ENCODE data around the gene CCDC138. TPM values are rescaled to one million over a fixed set of nuclear protein-coding genes. Genes with fewer than 3 reads are reported as not detected.

Gene CCDC138
- total RNA-seq, 1 experiment from 2014 or later = 10.6 TPM

DNA sequence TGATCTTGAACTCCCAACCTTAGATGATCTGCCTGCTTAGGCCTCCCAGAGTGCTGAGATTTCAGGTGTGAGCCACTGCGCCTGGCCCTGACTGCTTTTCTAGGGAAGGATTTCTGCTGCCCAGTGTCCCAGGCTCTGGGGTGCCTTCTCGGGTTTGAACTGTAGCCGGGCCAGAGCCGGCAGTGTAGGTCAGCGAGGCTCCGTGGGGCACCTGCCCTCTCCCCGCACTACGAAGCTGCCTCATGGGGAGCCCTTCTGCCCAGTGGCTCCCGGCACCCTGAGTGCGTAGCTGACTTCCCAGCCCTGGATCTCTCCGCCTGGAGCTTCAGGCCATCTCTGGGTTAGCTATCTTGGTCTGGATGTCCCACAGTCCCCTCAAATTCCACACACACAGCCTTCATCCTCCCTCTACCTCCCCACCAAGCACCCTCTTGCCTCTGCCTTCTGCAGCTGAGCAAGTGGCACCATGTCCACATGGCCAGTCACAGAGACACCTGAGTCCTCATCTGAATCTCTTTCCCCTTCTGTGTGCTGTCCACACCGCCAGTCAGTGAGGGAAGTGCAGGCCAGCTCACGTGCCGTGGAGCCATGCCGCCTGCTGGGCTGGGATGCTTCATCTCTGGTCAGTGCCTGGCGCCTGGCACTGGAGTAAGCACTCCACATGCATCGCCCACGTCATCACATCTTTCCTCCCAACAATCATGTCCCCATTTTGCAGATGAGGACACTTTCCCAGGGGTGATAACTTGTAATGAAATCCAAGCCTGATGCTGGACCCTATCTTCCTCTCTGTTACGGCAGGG, 133.2 kb downstream of the CCDC138 start:
- intact Hi-C loops (cut with micrococcal nuclease) = loop anchor here (10.0 kb wide), 2 partner anchors 65 to 205 kb away; partner anchors contain the start of gene SH3RF3
- no peak overlapping the region for H2AFZ ChIP-seq (ENCODE audit: low read length)
- CTCF ChIA-PET = interaction anchor here (0.5 kb wide), 1 partner anchor 63 kb away, joined by 8 read pairs; no protein-coding TSS in a partner anchor

GRCh38 chr2:108920686-108921085, 134.1 kb downstream of the CCDC138 start:
- intact Hi-C loops (cut with micrococcal nuclease) = loop anchor here (10.0 kb wide), 2 partner anchors 66 to 204 kb away; partner anchors contain the start of gene SH3RF3
- ChIA-PET CTCF (no interaction called here), POLR2A (ENCODE audit: unreplicated experiment) (no interaction called here)
- Histone ChIP-seq H3K9me3 (ENCODE audit: low read length) (no peaks in the 10 kb centered on the region), H3K4me2 (ENCODE audit: low read length) (no peak overlapping the region), H3K9ac (ENCODE audit: low read length) (no peak overlapping the region), H3K4me3 (ENCODE audit: low read length) (no peak overlapping the region), H3K27ac (ENCODE audit: low read length) (no peak overlapping the region), H3F3A (ENCODE audit: low read length, unreplicated experiment) (no peaks in the 10 kb centered on the region), H3K9me2 (replicated peaks; ENCODE audit: low read length) (no peaks in the 10 kb centered on the region), H3K27me3 (ENCODE audit: low read length) (no peaks in the 10 kb centered on the region), H4K20me1 (ENCODE audit: low read length) (no peaks in the 10 kb centered on the region), H3K79me2 (ENCODE audit: low read length) (no peaks in the 10 kb centered on the region), H2AFZ (ENCODE audit: low read length) (no peak overlapping the region), H3K4me1 (ENCODE audit: insufficient read depth, low read length) (peaks cover 31% of the 10 kb centered on the region), H3K36me3 (ENCODE audit: low read depth, low read length) (no peaks in the 10 kb centered on the region)
- BruUV-seq (replicated peaks) = no TSS peak
- ATAC-seq (no peak), DNase-seq (no peak)
- TF ChIP-seq EZH2phosphoT487 (IDR thresholded peaks at IDR 0.05; ENCODE audit: borderline replicate concordance, low read length) (no peak), EZH2 (IDR thresholded peaks at IDR 0.05; ENCODE audit: low read length, unreplicated experiment) (no peak), CTCF (conservative IDR thresholded peaks at IDR 0.05; ENCODE audit: low read depth, low read length) (no peak)

More for the DNA sequence above, 133.2 kb downstream of the CCDC138 start:
- Histone ChIP-seq H3K4me2 (ENCODE audit: low read length) (no peak overlapping the region), H3K27ac (ENCODE audit: low read length) (no peak overlapping the region), H3F3A (ENCODE audit: low read length, unreplicated experiment) (no peaks in the 10 kb centered on the region), H3K9ac (ENCODE audit: low read length) (no peak overlapping the region), H4K20me1 (ENCODE audit: low read length) (no peaks in the 10 kb centered on the region), H3K4me1 (ENCODE audit: insufficient read depth, low read length) (peaks cover 31% of the 10 kb centered on the region), H3K36me3 (ENCODE audit: low read depth, low read length) (no peaks in the 10 kb centered on the region), H3K4me3 (ENCODE audit: low read length) (no peak overlapping the region), H3K27me3 (ENCODE audit: low read length) (no peaks in the 10 kb centered on the region), H3K79me2 (ENCODE audit: low read length) (no peaks in the 10 kb centered on the region), H3K9me2 (replicated peaks; ENCODE audit: low read length) (no peaks in the 10 kb centered on the region), H3K9me3 (ENCODE audit: low read length) (no peaks in the 10 kb centered on the region)
- TF ChIP-seq EZH2 (IDR thresholded peaks at IDR 0.05; ENCODE audit: low read length, unreplicated experiment) = no peak
- no peak for TF ChIP-seq EZH2phosphoT487 (IDR thresholded peaks at IDR 0.05; ENCODE audit: borderline replicate concordance, low read length)
- no peak for TF ChIP-seq CTCF (conservative IDR thresholded peaks at IDR 0.05; ENCODE audit: low read depth, low read length)
- POLR2A ChIA-PET (ENCODE audit: unreplicated experiment) = no interaction called here
- BruUV-seq (replicated peaks) = no TSS peak
- DNase-seq (no peak), ATAC-seq (no peak)
